Transverse colon (tissue), 4 donors: ENCODE results near the gene ADAMTS14. TPM values are rescaled to one million over a fixed set of nuclear protein-coding genes. Genes with fewer than 3 reads are reported as not detected.

Source experiments
- DNase-seq: peaks from one replicate; pipeline ENCODE4 v3.0.0-alpha.2; 2019
- H3K27ac ChIP-seq, 4 donors: fragments of 200-600 bp; sonication (generic); 2 replicates each; pipeline ENCODE4 v1.5.1; 2016 to 2018; ENCODE audit warnings: inconsistent platforms in 4 of 4
- H3K27me3 ChIP-seq: fragments of 200-600 bp; sonication (generic); 2 replicates; pipeline ENCODE4 v1.5.1; 2017; ENCODE audit warnings: inconsistent platforms
- H3K36me3 ChIP-seq, 4 donors: fragments of 200-600 bp; sonication (generic); 2 replicates each; pipeline ENCODE4 v1.5.1; 2017 to 2019; ENCODE audit warnings: inconsistent platforms in 4 of 4
- H3K4me1 ChIP-seq, 4 donors: fragments of 200-600 bp; sonication (generic); 2 replicates each; pipeline ENCODE4 v1.5.1; 2017 to 2020; ENCODE audit warnings: inconsistent platforms in 4 of 4
- H3K4me3 ChIP-seq, 4 donors: fragments of 200-600 bp; sonication (generic); 1 replicate in 1 of 4; 2 replicates in 3 of 4; pipeline versions ENCODE4 v1.5.1 to v1.6.1; 2017 to 2019; ENCODE audit warnings: inconsistent platforms in 4 of 4
- H3K9me3 ChIP-seq, 2 donors: fragments of 200-600 bp; sonication (generic); 2 replicates each; pipeline ENCODE4 v1.5.1; 2017 to 2019; ENCODE audit warnings: inconsistent platforms in 2 of 2
- EP300 ChIP-seq: sonication (generic); formaldehyde crosslinking; IDR thresholded peaks from one replicate; pipeline ENCODE4 v1.6.1; 2017; ENCODE audit warnings: antibody characterized with exemption, low read depth
- POLR2A ChIP-seq: fragments of 450-650 bp; IDR thresholded peaks from one replicate; pipeline ENCODE4 v1.6.1; 2016; ENCODE audit warnings: antibody characterized with exemption, mild to moderate bottlenecking, moderate library complexity
- POLR2AphosphoS5 ChIP-seq, 3 donors: sonication (generic); formaldehyde crosslinking; IDR thresholded peaks; one replicate each; pipeline ENCODE4 v1.6.1; 2016; ENCODE audit warnings: antibody characterized with exemption in 3 of 3
- WGBS, 2 donors: methylation state at CpG; one replicate each; pipeline ENCODE4 v1.1.5; 2018; ENCODE audit warnings: low coverage in 1 of 2; 5-methylcytosine and 5-hydroxymethylcytosine counted together
- in situ Hi-C, 4 donors: fragments of 200-750 bp; cut with MboI; loops; one replicate each; pipeline versions ENCODE4 v1.15.0 to v1.15.1; 2017; ENCODE audit warnings: low sequenced_read_pairs in 3 of 4, low pct_ligation_motif_present in 1 of 4, low pct_unique_long_range_greater_than_20kb in 1 of 4
- intact Hi-C: fragments of 100-400 bp; cut with DNase I; formaldehyde crosslinking; loops from one replicate; pipeline ENCODE4 v1.15.1; 2023; ENCODE audit warnings: low total_unique reads
- total RNA-seq, 4 donors: library from RNA; depleted of rRNA; stranded (reverse); fragments of >200 nt; gene quantifications; one replicate each; pipeline ENCODE4 v1.1.0, GENCODE V29; 2016
- TF ChIP-seq, protein P1 (sequence below), 5 experiments: fragments of 200-600 bp in 3 of 5; fragments of 450-650 bp in 2 of 5; sonication (generic) in 3 of 5; IDR thresholded peaks; 1 replicate in 2 of 5; 2 replicates in 3 of 5; pipeline ENCODE4 v1.5.1; 2016 to 2017; ENCODE audit warnings: antibody characterized with exemption in 5 of 5, inconsistent platforms in 3 of 5, mild to moderate bottlenecking in 2 of 5, moderate library complexity in 1 of 5

The ADAMTS14 gene
- total RNA-seq, 4 donors from 2014 or later: 0.95 to 3.8 (median 1.4) TPM

GRCh38 chr10:70738006-70738760 lies 65.9 kb downstream of the ADAMTS14 start:
- WGBS, 2 donors: 46% methylated on average over 3 of the region's 3 CpGs; no CpG with 5 or more reads in 1 of the 2 donors
- in situ Hi-C loops (no loop called here), intact Hi-C loops (no loop called here)
- Histone ChIP-seq H3K27me3 (no peaks in the 10 kb centered on the region), H3K27ac (no peak overlapping the region), H3K4me1 (peaks cover 0 to 22% (median 7%) of the 10 kb centered on the region in 4 donors), H3K4me3 (no peak overlapping the region), H3K36me3 (no peaks in the 10 kb centered on the region), H3K9me3 (no peaks in the 10 kb centered on the region)
- TF ChIP-seq, protein P1, sequence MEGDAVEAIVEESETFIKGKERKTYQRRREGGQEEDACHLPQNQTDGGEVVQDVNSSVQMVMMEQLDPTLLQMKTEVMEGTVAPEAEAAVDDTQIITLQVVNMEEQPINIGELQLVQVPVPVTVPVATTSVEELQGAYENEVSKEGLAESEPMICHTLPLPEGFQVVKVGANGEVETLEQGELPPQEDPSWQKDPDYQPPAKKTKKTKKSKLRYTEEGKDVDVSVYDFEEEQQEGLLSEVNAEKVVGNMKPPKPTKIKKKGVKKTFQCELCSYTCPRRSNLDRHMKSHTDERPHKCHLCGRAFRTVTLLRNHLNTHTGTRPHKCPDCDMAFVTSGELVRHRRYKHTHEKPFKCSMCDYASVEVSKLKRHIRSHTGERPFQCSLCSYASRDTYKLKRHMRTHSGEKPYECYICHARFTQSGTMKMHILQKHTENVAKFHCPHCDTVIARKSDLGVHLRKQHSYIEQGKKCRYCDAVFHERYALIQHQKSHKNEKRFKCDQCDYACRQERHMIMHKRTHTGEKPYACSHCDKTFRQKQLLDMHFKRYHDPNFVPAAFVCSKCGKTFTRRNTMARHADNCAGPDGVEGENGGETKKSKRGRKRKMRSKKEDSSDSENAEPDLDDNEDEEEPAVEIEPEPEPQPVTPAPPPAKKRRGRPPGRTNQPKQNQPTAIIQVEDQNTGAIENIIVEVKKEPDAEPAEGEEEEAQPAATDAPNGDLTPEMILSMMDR (IDR thresholded peaks at IDR 0.05): no peak
- TF ChIP-seq POLR2AphosphoS5 (IDR thresholded peaks at IDR 0.05): no peak
- no peak for TF ChIP-seq POLR2A
- no peak for TF ChIP-seq EP300
- DNase-seq: no peak

GRCh38 chr10:70738761-70739121 lies 66.4 kb downstream of the ADAMTS14 start:
- no peak overlapping the region for H3K4me3 ChIP-seq
- H3K4me1 ChIP-seq: peaks cover 0 to 22% (median 7%) of the 10 kb centered on the region in 4 donors
- H3K27me3 ChIP-seq: no peaks in the 10 kb centered on the region
- in situ Hi-C loops (no loop called here), intact Hi-C loops (no loop called here)
- no peaks in the 10 kb centered on the region for H3K36me3 ChIP-seq
- no peak overlapping the region for H3K27ac ChIP-seq
- no peak for TF ChIP-seq POLR2A
- TF ChIP-seq EP300: no peak
- no peak for TF ChIP-seq POLR2AphosphoS5 (IDR thresholded peaks at IDR 0.05)
- no peak for DNase-seq
- no peaks in the 10 kb centered on the region for H3K9me3 ChIP-seq
- 74% methylated on average over 12 of the region's 12 CpGs; no CpG with 5 or more reads in 1 of the 2 donors for WGBS, 2 donors

GRCh38 chr10:70740406-70741288 lies 68.3 kb downstream of the ADAMTS14 start:
- intact Hi-C loops: no loop called here
- H3K27me3 ChIP-seq: no peaks in the 10 kb centered on the region

GRCh38 chr10:70742537-70743429 lies 70.5 kb downstream of the ADAMTS14 start:
- in situ Hi-C loops (no loop called here), intact Hi-C loops (no loop called here)
- peaks cover 0 to 22% (median 7%) of the 10 kb centered on the region in 4 donors for H3K4me1 ChIP-seq
- H3K27ac ChIP-seq: peak overlapping the region; percentile 1 to 51 (median 35)
- no peak for TF ChIP-seq POLR2A
- peak in 1 of 3 donors; percentile 20 for TF ChIP-seq POLR2AphosphoS5 (IDR thresholded peaks at IDR 0.05)
- TF ChIP-seq EP300: no peak
- TF ChIP-seq, protein P1 (IDR thresholded peaks at IDR 0.05): no peak
- no peaks in the 10 kb centered on the region for H3K9me3 ChIP-seq
- WGBS, 2 donors: 36 to 38% methylated on average over 1 to 8 of the region's 8 CpGs
- peak; percentile 36 for DNase-seq
- H3K4me3 ChIP-seq: no peak overlapping the region
- H3K36me3 ChIP-seq: no peaks in the 10 kb centered on the region
- no peaks in the 10 kb centered on the region for H3K27me3 ChIP-seq

More at GRCh38 chr10:70740406-70741288, 68.3 kb downstream of the ADAMTS14 start:
- 75% methylated on average over 12 of the region's 12 CpGs; no CpG with 5 or more reads in 1 of the 2 donors for WGBS, 2 donors
- H3K27ac ChIP-seq: peak overlapping the region in 1 of 4 donors; percentile 33
- TF ChIP-seq EP300: no peak
- TF ChIP-seq, protein P1 (IDR thresholded peaks at IDR 0.05): no peak
- TF ChIP-seq POLR2A: no peak
- TF ChIP-seq POLR2AphosphoS5 (IDR thresholded peaks at IDR 0.05): peak in 2 of 3 donors; percentile 10 to 59
- DNase-seq: no peak
- no peaks in the 10 kb centered on the region for H3K9me3 ChIP-seq
- H3K4me1 ChIP-seq: peaks cover 0 to 22% (median 7%) of the 10 kb centered on the region in 4 donors
- in situ Hi-C loops: no loop called here
- H3K36me3 ChIP-seq: no peaks in the 10 kb centered on the region
- no peak overlapping the region for H3K4me3 ChIP-seq
